ENCODE results near the gene GSTA3.
"Not testable (repeated sequence)": the region's sequence is repeated elsewhere in the genome, so short reads cannot be mapped to it uniquely, and the experiment has no call there.

Gene GSTA3

GRCh38 chr6:52858416-52858815 lies 51.1 kb downstream of the GSTA3 start:
- no peak for TF ChIP-seq CTCF (IDR thresholded peaks at IDR 0.05; ENCODE audit: unreplicated experiment in 3 of 3)
- Mint-ChIP-seq H3K27ac (no peak overlapping the region), H3K4me3 (no peak overlapping the region), H3K9me3 (peaks cover 6% of the 10 kb centered on the region), H3K36me3 (ENCODE audit: low read depth) (no peaks in the 10 kb centered on the region), H3K4me1 (no peaks in the 10 kb centered on the region), H3K27me3 (ENCODE audit: low read depth) (peaks cover 7% of the 10 kb centered on the region)

- not testable (repeated sequence) for H3K4me1 Mint-ChIP-seq; H3K4me3 Mint-ChIP-seq; H3K27me3 Mint-ChIP-seq (ENCODE audit: low read depth); H3K36me3 Mint-ChIP-seq (ENCODE audit: low read depth)
- Mint-ChIP-seq H3K27ac (peak overlapping the region in 1 of 3 experiments; percentile 63), H3K9me3 (peaks cover 11% of the 10 kb centered on the region)
Observed at GRCh38 chr6:52856137-52856536, 53.4 kb downstream of the GSTA3 start.

- no peaks in the 10 kb centered on the region for H3K27me3 Mint-ChIP-seq (ENCODE audit: low read depth)
- H3K9me3 Mint-ChIP-seq: peaks cover 23% of the 10 kb centered on the region
- H3K4me3 Mint-ChIP-seq: no peak overlapping the region
- no peak overlapping the region for H3K27ac Mint-ChIP-seq
- no peaks in the 10 kb centered on the region for H3K36me3 Mint-ChIP-seq (ENCODE audit: low read depth)
- H3K4me1 Mint-ChIP-seq: no peaks in the 10 kb centered on the region
- no peak for TF ChIP-seq CTCF (IDR thresholded peaks at IDR 0.05; ENCODE audit: unreplicated experiment in 3 of 3)
Observed at GRCh38 chr6:52849137-52849536, 60.4 kb downstream of the GSTA3 start.

All from nephron (organoid).